ENCODE data around the gene STX1B.

DNA sequence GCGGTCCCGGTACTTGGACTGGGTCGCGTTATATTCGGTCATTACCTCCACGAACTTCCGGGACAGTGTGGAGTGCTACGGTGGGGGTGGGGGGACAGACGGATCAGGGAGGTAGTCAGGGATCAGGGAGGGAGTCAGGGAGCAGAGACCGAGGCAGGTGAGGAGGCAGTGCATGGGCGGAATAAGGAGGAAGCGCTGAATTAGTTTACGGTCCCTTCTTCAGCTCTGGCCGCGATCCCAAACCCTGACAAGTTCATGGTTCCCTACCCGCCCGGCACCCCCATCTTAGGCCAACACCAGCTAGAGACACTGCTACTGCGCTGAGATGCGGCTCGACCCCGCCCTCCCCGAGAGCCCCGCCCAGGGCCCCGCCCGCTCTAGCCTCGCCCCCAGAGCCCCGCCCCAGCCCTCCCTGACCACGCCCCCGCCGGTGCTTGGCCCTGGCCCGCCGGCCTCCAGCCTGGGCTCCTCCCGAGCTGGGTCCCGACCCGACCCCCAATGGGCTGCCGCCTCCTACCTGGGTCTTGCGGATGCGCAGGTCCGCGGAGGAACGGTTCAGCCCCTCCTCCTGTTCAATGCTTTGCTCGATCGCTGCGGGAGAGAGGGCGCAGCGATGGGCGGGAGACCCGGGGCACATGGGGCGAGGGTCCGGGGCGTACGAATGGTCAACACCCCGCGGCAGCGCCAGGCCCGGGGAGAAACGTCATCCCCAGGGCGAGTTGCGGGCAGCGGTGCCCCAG is 13.3 kb downstream of the STX1B start:
- no peak for TF ChIP-seq SIN3A (IDR thresholded peaks at IDR 0.05; ENCODE audit: borderline replicate concordance, insufficient read depth, low read length)
- TF ChIP-seq TAF1 (IDR thresholded peaks at IDR 0.05; ENCODE audit: borderline replicate concordance, insufficient read depth, low read length): no peak
- no peak for TF ChIP-seq REST (IDR thresholded peaks at IDR 0.05; ENCODE audit: insufficient read depth in 1 of 2, low read depth in 2 of 2, low read length in 2 of 2)
- TF ChIP-seq POLR2AphosphoS5 (IDR thresholded peaks at IDR 0.05; ENCODE audit: low read depth, low read length): 0 out of 2 replicates have a peak, but pooled peaks have one; percentile 28
- TF ChIP-seq FOXP2 (optimal IDR thresholded peaks at IDR 0.05; ENCODE audit: borderline replicate concordance, extremely low read depth, extremely low read length, insufficient read depth): no peak
